GM19455 (cell line): ENCODE data around the gene DIAPH3.

Experiments used
- ATAC-seq: cut with Tn5 transposase; IDR thresholded peaks from one replicate; pipeline ENCODE4 v1.9.1; 2021; ENCODE audit not compliant: unreplicated experiment

The DIAPH3 gene

GRCh38 chr13:59738921-59739320 is 424.8 kb downstream of the DIAPH3 start:
- no peak for ATAC-seq

- ATAC-seq = peak; percentile 100
Measured at GRCh38 chr13:59734393-59734792, 429.3 kb downstream of the DIAPH3 start.

GRCh38 chr13:59733744-59734143 is 430.0 kb downstream of the DIAPH3 start:
- ATAC-seq = no peak

GRCh38 chr13:59730026-59730425 is 433.7 kb downstream of the DIAPH3 start:
- no peak for ATAC-seq

GRCh38 chr13:59728896-59729545 is 434.7 kb downstream of the DIAPH3 start:
- ATAC-seq = no peak

GRCh38 chr13:59721926-59722910 is 441.5 kb downstream of the DIAPH3 start:
- ATAC-seq = no peak

GRCh38 chr13:59715611-59716010 is 448.1 kb downstream of the DIAPH3 start:
- ATAC-seq = no peak

- no peak for ATAC-seq
Measured at GRCh38 chr13:59710996-59711701, 452.6 kb downstream of the DIAPH3 start.

GRCh38 chr13:59710416-59710815 is 453.3 kb downstream of the DIAPH3 start:
- no peak for ATAC-seq

GRCh38 chr13:59706101-59706976 is 457.4 kb downstream of the DIAPH3 start:
- peak; percentile 58 for ATAC-seq

GRCh38 chr13:59702269-59702668 is 461.5 kb downstream of the DIAPH3 start:
- no peak for ATAC-seq

- no peak for ATAC-seq
Measured at GRCh38 chr13:59701261-59701660, 462.5 kb downstream of the DIAPH3 start.

GRCh38 chr13:59700281-59700680 is 463.4 kb downstream of the DIAPH3 start:
- no peak for ATAC-seq

- ATAC-seq = no peak
Measured at GRCh38 chr13:59696271-59696670, 467.5 kb downstream of the DIAPH3 start.

GRCh38 chr13:59691501-59692066 is 472.1 kb downstream of the DIAPH3 start:
- no peak for ATAC-seq

GRCh38 chr13:59690857-59691500 is 472.7 kb downstream of the DIAPH3 start:
- no peak for ATAC-seq

- no peak for ATAC-seq
Measured at GRCh38 chr13:59689057-59689456, 474.7 kb downstream of the DIAPH3 start.

- no peak for ATAC-seq
Measured at GRCh38 chr13:59686798-59687394, 476.8 kb downstream of the DIAPH3 start.

GRCh38 chr13:59684105-59684504 is 479.6 kb downstream of the DIAPH3 start:
- ATAC-seq = no peak
